ENCODE measurements around the gene ADNP2.

Gene ADNP2

DNA sequence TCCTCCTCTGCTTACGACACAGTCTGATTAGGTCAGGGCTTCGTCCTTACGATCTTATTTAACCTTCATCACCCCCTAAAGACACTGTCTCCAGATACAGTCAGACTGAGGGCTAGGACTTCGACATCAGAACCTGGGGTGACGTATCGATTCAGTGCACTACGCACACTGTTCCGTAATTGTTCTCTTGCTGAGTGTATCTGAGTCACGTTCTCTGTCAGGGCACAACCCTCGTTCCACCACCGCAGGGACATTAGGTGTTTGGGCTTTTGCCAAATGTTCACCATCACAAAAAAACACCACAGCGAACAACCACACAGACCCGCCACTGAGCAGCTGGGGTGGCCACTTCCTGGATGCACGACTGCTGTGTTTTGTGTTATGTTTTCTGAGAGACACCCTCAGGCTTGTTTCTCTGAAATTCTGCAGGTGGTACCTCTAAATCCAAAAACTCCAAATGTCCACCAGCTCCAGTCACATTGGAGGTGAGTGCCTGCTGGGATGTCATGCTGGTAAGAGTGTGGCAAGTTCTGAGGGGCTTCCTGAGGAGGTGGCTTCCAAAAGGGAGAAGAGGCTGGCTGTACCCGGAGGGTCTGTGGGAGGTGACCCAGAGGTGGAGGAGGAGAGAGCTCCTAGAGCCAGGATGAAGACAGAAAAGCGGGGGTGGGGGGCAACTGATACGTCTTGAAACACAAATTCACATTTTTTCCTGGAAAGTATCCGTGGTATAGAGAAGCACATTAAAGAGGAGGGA lies 66.6 kb downstream of the ADNP2 start:
- DNase-seq: no peak

DNA sequence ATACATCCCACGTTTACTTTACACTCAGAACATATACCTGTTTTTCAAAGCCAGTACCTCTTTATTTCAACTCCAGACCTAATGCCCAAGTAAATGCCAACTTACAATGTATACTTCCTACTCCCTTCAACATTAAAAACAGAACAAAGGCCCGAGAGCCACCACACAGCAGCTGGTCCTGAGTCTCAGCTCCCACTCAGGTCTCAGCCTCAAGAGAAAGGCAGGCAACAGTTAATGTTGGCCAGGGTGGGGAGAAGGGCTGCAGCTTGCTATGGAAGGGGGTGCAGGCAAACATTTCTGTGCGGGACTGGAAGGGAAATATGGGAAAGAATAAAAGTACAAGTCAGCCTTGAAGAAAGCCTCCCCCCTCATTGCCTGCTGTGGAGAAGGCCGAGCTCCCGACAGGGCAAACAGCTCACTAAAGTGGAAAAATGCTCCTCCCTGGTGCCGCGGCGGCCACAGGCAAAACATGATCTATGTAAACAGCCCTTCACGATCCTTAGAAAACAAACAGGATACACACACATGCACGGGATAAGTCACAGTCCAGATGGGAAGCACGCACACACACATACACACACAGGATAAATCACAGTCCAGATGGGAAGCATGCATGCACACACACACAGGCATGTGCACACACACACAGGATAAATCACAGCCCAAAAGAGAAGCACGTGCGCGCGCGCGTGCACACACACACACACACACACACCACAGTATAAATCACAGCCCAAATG lies 67.4 kb downstream of the ADNP2 start:
- no peak for DNase-seq

DNA sequence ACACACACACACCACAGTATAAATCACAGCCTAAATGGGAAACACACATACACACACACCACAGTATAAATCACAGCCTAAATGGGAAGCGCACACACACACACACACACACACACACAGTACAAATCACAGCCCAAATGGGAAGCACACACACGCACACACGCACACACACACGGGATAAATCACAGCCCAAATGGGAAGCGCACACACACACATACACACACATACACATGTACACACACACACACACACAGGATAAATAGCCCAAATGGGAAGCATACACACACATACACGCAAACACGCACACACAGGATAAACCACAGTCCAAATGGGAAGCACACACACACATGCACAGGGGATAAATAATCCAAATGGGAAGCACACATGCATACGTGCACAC lies 68.1 kb downstream of the ADNP2 start:
- DNase-seq: no peak

DNA sequence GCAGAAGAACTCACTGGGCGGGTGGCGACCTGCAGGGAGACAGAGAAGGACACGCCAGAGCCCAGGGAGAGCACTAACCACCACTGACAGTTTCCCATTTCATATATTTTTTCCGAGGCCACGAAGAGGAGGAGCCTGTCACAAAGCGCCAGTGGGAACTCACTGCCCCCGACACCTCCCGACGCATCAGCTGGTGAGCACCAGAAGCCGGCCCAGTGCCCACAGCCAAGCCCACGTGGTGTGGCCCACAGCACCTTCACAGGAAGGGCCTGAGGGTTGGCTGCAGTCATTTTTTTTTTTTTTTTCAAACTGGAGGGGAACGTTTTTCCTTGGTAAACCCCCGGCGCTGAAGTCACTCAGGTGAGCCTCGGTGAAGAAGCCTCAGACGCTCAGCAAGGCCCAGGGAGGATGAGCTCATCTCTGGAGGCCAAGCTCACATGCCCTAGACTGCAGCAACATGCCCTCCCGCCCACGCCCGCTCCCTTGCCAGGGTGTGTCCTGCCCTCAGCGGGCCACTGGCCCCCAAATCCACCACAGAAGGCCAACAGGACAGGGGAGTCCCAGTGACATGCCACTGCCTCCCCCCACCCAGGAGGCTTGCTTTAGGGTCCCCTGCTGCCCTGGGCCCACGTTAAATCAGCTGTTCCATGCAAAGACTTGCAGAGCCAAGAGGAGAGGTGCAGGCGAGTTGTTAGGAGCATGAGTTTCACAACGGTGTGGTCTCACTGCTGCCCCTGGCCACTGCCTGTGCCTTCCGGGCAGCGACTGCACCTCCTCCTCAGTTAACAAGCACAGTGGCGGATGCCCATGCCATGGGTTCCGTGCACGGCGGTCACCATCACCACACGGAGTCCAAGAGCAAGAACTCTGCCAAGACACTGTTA lies 70.1 kb downstream of the ADNP2 start:
- no peak for DNase-seq

DNA sequence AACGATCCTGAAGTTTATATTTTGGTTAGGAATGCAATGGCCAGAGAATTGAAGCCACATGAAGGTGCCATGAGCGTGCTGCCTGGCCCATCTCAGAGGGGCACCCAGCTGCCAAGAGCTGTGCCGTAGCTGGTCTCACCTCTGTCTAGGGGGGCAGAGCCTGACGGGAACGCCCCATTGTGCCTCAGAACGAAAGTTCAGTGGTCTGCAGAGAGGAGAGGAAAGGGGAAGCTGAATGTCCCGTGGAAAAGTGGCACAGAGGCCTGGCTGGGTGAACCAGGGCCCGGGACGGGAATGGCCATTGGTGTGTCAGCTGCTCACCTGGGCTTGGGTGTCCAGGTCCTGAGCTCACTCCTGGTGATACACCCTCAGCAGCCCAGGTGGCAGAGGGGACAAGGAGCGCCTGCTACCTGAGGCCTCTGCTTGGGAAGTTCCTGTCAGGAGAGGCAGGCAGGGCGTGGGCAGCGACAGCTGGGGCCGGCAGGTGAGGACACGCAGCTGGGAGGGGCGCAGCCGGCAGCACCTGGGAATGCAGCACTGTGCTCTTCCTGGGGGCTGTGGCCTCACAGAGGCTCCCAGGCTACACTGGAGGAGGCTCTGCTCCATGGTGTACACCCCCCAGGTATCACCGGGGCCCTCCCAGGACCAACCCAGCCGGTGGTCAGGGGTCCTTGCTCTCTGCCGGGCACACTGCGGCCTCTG lies 70.9 kb downstream of the ADNP2 start:
- no peak for DNase-seq

DNA sequence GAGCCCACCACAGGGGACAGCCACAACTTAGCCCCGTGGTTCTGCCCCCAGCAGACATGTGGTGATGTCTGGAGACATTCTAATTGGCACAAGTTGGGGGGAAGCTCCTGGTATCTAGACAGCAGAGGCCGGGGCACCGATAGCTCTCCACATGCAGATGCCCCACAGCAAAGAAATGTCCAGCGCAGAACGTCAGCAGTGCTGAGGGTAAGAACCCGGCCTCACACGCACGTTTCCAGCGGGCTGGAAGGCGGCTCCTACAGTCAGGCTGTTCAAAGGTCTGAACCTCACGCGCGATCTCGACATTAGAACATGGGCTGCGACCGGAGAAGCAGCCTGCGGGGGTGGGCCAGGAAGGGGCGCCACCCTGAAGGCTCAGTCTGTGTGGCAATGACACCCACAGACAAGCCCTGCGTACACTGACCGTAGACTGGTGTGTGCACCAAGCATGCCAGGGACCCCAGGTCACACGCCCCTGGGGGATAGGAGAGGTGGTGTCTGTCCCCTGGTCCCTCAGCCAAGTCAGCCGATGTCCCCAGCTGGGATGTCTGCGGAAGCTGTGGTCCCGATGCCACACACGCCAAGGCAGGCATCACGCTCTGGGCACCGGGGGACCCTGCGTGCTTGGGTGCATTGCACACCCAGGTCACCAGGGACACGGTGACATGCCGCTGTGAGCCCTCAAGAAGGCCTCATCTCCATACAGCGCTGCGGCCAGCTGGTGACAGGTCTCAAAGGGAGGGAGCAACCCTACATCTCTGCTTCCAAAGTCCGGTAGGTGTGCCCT lies 71.9 kb downstream of the ADNP2 start:
- DNase-seq: no peak

DNA sequence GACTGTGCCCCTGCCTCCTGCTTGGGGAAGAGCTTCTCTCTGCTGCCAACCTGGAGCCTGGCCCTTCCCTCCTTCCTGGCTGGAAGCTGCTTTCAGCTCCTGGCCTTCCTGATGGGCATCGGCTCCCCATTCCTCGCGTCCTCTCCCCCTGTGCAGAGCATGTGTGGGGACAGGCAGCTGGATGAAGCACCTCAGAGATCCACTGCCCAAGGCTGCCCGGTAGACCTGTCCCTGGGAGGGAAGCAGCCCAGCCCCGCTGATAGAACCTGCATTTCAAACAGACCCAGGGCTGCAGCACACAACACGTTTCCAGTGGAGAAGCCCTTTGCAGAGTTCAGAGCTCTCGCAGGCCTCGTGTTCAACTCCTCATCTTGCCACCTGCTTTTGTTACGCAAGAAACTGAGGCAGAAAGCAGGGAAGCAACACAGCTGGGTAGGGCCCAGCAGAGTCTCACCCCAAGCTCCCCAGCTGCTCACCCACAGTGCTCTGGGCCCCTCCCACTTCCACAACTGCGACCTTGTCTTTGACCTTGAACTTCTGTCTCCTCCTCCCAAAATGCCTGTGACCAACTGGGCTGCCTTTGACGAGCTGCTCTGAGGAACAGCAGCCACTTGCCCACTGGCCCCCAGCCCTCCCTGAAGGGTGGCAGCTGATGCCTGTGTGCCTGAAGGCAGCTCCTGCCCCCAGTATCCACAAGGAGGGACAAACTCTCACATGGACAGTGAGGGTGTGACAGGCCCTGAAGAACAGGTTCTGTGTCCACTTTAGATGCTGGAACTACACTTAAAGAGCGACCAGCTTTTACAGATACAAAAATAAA lies 72.8 kb downstream of the ADNP2 start:
- DNase-seq: no peak

DNA sequence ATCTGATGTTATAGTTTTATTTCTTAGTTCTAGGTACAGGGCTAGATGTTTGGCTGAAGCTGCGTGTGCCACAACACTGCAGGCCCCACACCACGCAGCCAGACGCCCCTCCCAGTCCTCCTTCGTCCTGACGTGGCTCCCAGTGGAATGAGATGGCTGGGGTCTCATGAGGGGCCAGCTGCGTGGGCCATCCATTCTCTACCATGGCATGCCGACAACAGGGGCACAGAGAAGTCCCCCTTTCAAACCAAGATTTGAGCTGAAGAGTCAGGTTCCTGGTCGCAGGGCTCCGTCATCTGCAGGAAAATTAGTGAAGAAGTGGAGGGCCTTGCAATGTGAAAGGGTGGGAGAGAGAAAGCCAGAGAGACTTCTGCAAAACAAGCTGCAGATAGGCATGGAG lies 73.8 kb downstream of the ADNP2 start:
- no peak for DNase-seq

DNA sequence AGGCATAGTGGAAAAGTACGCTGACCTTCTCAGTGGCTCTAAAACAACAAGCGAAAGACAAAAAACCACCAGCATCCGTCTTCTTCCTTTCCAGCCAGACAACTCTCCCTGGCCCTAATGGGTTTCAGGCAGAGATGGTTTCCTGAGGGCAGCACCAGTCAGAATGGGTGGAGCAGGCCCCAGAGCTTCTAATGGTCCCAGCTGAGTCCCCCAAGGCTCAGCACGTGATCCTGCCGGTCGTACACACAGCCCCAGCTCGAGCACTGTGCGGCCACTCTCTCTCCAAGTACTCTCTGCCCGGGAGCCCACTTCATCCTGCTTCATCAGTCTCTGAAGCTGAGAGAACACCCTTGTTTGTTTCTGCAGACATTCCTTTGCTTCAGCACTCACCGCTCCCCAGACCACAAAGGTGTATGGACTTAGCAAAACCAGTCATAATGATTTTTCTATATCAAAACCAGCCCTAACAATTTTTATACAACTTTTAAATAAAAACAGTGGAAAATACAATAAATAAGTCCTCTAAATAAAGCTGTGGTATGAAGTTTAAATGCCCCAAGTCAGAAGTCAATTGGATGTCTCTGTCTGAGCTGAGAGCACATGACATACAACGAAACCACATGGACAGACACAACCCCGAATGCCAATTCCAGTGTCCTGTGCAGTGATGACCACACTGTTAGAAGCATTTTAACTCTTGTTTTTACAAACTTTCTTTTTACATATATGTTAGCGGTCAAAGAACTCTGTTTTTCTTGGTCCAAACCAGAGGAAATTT lies 74.4 kb downstream of the ADNP2 start:
- no peak for DNase-seq

DNA sequence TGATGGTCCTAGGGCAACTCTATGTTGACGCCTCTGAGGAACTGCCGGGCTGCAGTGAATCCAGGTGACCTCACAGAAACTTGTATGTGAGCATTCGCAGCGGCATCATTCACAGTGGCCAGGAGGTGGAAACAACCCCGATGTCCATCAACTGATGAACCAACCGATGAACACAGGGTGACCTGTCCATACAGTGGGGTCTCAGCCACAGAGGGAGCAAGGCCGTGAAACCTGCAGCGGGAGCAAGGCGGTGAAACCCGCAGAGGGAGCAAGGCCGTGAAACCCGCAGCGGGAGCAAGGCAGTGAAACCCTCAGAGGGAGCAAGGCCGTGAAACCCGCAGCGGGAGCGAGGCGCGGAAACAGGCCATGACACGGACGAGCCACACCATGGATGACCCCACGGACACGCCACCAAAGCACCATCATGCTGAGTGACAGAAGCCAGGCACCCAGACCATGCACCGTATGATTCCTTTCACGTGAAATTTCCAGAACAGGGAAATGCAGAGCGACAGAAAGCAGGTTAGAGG lies 75.2 kb downstream of the ADNP2 start:
- no peak for DNase-seq

DNA sequence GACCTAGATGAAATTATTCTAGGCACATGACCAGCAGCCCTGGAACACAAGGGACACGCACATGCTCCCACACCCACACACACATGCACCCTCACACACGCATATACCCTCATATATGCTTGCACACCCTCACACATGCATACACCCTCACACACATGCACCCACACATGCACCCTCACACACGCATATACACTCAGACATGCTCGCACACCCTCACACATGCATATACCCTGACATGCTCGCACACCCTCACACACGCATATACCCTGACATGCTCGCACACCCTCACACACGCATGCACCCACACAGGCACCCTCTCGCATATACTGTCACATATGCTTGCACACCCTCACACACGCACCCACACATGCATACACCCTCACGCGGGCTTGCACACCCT lies 76.5 kb downstream of the ADNP2 start:
- DNase-seq: no peak

DNA sequence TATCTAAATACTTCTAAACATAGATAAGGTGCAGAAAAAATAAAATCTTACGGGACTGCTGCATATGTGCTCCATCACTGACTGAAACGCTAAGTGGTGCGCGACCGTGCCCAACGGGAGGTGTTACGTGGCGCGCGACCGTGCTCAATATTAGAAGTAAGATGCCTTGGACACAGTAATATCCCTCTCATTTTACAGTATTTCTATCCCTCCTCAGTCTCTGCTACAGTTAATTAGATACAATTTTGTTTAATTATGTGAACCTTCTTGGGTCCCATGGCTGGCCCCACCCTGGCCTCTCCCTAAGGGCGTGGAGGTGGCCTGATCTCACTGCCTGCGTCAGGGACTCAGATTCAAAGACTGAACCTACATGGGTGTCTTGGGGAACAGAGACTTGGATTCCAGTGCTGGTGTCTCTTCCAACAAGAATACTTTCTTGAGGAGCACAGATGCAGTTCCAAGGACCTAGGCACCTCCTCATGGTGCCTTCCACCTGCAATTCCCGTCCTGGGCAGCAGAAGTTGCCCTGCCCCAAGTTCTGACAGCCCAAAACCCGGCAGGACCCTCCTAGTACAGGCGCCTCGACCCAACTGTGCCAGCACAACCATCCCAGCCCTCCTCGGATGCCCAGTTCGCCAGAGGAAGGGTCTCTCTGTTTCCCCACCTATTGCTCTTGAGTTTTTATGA lies 79.0 kb downstream of the ADNP2 start:
- no peak for DNase-seq

DNA sequence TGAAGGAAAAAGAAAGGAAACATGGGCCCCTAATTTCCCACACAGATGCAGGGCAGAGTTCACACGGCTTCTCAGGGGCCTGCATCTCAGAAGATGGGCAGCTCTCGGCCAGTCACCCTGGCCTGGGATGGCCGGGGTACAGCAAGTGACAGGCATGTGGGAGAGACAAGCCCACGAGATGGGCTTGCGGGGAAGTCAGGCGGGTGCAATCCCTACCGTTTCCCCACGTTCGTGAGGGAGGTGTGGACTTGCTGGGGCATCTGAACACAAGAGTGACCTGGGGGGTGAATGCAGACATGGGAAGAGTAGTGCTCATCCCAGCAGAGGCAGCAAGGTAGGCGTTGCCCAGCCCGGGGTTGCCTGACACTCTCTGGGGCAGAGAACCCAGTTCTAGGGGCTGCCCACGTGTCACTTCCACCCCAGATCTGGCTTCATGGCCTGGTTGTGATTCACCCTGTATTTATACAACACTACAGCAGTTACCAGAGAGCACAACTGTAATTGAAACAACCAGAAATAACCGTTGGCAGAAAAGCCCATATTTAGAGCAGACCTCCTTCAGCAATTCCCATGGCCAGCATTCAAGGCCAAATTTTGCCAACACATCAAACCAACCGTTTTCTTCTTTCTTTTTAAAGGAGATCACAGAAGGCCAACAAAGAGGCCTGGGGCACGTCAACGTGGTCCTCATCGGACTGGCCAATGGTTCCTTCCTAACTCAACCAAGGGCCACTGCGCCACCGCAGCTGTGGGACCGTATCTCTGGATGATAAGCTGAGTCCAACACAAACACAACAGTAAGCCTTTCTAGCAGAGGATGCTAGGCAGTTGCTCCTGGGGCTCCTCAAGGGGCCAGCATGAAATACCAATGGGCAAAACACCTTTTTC lies 79.8 kb downstream of the ADNP2 start:
- DNase-seq: no peak

DNA sequence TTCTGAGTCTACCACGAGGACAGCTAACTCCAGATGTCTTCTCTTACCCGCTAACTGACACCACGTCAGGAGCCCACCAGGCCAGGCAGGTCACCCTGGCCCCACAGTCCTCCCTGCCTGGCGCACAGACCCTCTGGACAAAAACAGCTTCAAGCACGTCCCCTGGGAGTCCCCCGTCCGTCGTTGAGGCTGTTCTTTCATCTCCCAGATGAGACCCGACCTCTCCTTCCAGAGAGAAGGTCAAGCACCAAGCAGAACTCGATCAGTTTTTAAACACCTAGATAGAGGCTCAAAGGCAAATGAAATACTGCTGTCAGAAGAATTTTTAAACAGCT lies 80.4 kb downstream of the ADNP2 start:
- no peak for DNase-seq
